Pulmonary artery endothelial cell (primary cell): ENCODE results near the gene ATP8A2. TPM values are rescaled to one million over a fixed set of nuclear protein-coding genes. Genes with fewer than 3 reads are reported as not detected.

Experiments
- DNase-seq: peaks from one replicate; pipeline ENCODE4 v3.0.0-alpha.2; 2011; ENCODE audit warnings: low read depth, low spot score
- total RNA-seq: library from RNA; depleted of rRNA; stranded (reverse); fragments of >200 nt; gene quantifications from 2 replicates; pipeline ENCODE4 v1.2.3, GENCODE V29; 2014

ATP8A2 gene
- total RNA-seq, 1 donor from 2014 or later: 0.07 TPM

DNA sequence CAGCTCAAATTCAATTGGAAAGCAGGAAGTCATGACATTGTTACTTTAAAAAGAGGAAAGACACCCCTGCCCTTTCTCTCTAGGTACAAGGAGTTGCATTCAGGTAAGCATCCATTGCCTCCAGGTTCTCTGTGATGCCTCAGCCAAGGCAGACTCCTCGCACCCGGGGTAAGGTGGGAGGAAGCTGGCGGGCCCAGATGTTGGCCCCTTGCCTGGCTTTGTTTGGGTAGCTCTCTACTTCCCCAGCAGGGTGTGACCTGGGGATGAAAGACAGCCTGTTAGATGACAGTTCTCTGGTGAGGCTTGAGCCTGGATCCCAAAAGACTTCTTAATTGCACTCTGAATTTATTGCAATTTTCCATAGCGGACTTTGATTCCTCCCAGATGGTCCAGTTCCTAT is 654.4 kb downstream of the ATP8A2 start:
- no peak for DNase-seq

DNA sequence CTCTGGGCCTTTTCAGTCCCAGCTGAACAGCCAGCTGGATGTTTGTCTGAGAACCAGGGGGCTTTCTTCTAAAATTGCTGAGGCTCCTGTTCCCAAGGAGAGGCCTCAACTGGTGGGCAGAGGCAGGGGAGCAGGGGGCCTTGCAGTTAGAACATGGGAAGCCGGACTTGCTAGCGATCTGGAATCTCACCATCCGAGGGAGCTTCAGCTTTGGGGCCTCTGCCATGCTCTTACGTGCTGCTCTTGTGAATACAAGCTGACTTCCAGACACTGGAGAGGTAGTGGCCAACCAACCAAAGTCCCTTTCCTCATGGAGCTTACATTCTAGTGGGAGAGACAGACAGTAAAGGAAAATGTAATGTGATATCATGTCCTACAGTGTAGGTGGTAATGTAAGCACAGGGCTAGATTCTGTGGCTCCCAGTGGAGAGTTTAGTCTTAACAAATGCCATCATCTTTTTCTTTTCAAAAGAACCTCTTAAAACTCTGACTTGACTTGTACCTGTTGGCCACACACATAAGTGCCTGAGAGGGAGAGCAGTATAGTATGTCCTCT is 657.9 kb downstream of the ATP8A2 start:
- DNase-seq: no peak

DNA sequence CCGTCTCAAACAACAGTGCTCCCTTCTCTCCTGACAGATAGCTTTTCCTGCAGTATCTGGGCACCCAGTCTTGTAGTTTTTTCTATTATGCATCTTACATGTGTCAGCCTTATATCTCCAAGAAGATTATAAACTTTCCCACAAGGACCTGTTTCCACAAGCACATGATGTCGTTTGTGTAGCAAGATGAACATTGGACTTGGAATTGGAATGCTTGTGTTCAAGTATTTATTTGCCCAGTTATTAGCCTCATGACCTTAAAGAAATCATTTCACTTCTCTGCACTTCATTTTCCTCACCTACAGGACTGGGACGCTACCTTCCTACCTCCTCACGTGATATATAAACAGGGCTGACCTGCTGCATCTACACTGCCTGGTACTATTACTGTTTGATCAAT is 658.6 kb downstream of the ATP8A2 start:
- DNase-seq: no peak

DNA sequence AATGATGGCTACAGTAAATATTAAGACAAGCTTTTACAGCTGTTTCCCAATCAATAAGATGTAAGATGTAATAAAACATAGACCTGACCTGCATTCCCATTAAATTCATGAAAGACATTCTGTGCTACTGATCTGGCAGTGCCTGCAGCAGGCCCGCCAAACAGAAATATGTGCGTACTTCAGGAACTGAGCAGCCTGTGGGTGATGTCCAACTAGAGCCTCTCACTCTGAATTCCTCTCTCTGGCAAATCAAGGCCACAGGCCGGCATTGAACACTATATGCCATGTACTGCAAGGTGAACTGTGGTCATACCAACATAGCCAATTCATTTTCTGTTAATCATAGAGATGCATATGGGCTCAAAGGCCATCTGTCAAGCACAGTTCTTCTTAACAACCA is 662.2 kb downstream of the ATP8A2 start:
- DNase-seq: no peak

DNA sequence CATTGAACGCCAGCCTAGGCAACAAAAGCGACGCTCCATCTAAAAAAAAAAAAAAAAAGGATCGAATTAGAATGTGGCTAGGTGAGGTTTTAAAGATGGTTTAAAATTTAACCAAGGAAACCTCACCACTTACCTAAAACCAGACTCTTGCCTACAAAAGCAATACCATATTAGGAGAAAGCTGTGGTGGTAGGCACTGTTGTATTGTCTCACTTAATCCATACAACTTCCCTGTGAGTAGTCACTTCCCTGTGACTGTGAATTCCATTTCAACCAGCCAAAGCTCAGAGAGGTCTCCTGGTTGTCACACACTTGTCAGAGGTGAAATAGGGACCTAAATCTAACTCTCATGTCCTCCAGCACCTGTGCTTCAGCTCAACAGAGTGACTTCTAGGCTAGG is 664.6 kb downstream of the ATP8A2 start:
- no peak for DNase-seq

DNA sequence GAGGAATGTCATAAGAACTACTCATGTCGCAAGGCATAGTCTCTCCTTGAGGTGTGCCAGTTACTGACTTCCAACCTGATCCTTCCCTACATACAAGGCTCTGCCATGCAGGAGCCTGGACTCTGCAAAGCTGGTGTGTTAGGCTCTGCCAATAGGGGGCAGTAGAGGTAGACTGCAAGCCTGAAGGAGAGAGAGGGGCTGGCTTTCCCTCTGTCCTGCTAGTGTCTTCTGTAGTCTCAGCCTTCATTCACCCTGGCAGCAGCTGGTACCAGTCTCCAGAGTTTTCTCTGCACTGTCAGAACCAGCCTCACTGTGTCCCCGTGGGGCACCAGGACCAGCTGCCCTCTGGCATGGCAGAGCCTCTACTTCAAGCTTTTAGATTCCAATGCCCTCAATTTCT is 665.5 kb downstream of the ATP8A2 start:
- no peak for DNase-seq

DNA sequence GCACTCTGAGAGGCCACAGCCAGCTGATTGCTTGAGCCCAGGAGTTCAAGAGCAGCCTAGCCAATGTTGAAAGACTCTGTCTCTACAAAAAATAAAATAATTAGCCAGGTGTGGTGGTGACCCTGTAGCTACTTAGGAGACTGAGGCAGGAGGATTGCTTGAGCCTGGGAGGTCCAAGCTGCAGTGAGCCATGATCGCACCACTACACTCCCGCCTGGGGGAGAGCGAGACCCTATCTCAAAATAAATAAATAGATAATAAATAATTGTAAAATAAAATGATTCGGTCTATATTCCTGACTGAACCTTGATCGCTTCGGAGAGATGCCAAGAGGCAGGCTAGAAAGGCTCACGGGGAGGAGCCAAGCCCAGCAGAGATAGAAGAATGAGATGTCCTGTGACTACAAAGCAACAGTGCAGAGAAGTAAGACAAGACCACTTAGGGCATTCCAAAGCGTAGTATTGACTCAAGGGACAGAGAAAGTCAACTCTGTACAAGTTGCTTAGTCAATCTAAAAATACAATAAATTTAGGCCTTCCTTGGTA is 667.2 kb downstream of the ATP8A2 start:
- DNase-seq: no peak

DNA sequence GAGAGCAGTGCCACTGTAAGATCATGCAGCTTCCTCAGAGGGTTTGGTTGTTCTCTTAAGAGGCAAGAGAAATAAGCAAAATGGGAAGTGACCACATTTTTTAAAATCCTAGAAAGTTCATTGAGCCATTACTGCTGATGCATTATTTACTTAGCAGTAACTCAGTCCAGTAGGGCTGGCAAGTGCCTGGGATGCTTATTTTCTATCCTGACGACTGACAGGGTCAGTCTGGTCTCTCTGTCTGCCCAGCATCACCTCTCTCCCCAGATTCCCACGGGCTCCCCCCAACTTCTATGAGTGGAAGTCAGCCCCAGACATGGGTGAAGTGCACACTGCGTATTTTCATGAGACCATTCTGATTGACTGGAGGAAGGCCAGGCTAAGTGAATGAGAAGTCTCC is 669.7 kb downstream of the ATP8A2 start:
- DNase-seq: no peak

DNA sequence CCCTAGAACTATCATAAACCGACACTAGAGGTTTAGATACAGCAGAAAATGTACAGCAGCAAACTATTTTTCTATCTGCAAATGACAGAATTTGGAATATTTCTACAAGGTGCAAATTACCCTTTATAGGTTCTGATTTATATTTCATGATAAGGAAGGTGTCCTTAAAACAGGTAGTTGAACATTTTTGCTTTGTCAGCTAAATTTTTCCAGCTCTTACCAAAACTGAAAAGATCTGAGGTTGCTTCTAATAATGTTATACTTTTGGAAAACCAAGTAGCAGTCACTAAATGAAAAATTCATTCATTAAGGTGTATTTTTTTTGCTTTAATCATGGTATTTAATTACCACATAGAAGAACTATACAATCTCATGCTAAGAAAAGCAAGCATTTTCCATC is 671.0 kb downstream of the ATP8A2 start:
- no peak for DNase-seq

DNA sequence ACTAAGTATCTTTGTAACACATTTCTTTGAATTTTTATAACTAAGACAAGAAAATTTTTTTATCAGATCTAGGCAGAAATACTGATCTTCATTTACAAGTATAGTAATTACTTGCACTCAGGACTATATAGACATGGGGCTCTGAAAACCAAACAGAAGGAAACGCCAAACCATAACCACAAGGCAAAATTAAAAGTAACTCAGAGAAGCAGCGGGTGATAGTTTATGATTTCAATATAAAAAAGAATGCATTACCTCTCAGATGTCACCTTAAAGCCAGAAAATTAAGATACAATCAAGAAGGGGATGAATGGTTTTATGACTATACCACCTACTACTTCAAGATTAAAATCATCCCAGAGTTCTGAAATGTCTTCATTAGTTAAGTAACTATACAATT is 673.4 kb downstream of the ATP8A2 start:
- DNase-seq: no peak

DNA sequence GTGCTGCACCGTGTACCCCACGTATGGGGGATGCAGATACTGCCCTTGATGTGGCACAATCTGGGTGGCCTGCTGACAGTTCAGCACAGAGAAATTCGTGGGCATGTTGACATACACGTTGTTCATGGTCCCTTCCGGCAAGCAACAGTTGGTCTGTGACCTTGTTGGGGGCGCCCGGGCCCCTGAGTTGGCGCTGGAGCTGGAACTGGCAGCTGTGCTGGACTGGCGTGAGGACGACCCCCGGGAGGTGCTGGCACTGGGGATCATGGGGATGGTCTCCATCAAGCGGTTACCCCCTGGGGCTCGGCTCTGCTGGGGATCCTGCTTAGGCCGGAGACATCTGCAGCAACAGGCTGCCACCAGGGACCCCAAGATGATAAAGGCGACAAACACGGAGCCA is 674.9 kb downstream of the ATP8A2 start:
- DNase-seq: no peak

DNA sequence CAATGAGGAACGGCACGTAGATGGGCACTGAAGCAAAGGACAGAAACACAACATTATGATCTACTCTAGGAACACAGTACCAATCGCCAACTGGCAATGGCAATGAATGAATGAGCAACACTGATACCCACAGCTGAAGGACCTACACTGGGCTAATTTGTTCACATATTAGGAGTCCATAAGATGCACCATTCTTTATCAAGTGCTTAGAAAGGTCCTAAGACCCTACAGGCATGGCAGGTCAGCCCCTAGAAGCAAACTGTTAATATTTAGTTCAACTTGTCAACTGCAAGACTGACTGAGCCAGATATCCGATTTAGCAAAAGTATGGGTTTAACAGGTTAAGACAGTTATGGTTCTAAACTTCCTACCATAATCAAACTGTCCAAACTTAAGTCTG is 675.3 kb downstream of the ATP8A2 start:
- no peak for DNase-seq

DNA sequence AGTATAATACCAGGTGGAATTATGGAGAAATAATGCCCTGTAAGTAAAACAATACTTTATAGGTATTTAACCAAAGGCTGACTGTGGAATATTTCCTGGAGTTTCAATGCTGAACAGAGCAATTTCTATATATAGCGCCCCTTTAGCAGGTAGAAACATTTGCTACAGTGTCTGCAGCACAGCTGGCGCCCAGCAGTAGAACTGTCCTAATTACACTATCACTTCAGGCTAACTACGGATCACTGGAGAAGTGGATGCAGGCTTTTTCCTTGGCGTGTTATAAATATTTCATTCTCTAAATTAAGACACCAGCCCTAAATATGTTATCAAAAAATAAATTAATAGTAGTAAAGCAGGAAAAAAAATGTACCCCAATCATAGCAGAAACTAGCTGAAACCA is 677.0 kb downstream of the ATP8A2 start:
- DNase-seq: no peak

DNA sequence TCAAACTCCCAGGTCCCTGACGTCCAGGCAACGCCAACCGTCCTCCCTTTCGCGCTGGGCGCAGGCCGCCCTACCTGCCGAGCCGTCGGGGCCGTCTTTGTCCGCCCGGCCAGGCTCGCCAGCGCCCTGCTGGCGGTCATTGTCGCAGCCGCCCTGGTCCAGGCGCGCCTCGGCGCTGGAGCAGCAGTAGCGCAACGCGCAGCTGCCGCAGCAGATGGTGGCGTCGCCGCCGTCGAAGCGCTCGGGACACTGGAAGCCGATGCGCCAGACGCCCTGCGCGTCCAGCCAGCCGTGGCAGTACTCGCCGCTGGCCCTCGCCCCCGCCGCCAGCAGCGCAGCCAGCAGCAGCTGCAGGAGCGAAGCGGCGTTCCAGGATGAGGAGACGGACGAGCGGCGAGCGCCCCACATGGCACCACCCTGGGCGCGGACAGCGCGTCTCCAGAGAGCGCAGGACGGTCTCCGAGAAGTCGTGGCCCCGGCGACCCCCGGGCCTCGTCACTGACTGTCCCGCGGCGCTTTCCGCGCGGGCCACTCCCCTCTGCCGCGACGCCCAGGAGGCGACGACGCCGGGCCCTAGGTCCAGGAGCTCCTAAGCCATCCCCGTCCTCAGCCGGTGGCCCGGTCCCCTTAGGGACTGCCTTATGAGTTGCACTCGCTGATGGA is 678.9 kb downstream of the ATP8A2 start:
- DNase-seq: no peak

DNA sequence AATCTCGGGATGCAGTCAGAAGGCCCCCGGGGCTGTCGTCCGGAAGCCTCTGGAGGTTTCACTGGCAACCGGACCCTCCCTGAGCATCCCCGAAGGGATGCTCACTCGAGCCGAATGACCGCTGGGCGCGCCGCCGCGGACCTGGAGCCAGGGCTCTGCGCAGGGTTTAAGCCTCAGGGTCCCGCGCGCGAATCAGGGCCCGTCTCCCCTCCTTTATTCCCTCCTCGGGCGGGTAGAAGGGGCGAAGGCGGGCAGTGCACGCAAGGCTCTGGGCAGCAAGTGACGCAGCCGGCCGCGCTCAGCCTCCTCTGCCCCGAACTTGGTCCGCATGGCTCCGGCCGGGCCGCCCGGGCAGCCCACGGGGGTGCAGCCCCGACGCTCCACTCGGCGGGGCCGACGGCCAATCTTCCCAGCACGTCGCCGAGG is 679.5 kb downstream of the ATP8A2 start:
- no peak for DNase-seq

DNA sequence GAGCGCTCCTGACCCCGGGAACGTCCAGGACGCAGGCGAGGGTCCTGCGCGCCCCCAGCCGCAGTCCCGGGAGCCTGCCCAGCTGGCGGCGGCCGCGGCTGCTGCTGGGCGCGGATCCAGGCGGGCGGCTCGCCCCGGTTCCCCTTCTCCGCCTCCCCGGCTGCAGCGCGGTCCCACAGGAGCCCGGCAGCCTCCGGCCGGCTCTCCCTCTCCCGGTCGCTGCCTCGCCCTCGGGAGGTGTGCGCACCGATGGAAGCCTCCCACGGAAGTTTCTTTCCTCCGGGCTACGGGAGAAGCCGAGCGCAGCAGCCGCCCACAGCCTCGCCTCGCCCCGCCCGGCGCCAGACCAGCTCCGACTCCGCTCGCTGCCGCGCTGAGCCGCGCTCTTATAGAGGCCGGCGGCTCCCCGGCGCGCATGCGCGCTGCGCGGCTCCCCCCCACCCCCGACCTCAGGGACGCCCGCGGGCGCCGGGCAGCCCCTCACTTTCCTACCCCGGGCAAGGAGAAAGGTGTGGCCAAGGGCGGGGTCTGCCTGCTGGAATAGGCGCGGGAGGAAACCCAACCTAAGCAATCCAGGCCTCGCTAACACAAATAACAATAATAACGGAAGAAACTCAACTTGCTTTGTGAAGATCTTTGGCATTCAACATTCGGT is 680.0 kb downstream of the ATP8A2 start, which contains the start of gene SHISA2:
Gene SHISA2, minus strand, starts transcription at position 360 of the 655 bp plus-strand sequence. CDS start 1,041 bp downstream, outside the sequence.
- no peak for DNase-seq

DNA sequence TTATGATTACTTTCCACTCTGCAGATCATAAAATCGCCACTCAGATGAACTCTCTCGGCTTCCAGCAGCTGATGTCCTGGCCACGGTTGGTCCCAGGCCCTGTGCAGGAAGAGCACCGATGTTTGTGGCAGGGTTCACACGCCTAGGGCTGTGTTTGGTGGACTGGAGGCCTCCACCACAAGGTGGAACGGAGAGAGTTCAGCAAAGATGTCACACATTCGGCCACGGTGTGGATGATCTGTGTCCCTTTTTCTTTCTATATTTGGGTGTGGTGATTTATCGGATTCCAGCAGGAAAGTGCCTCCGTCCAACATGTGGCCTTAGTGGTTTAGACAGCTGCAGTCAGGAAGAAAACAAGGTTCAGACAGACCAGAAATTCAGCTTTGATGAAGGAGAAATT is 680.6 kb downstream of the ATP8A2 start:
- no peak for DNase-seq

DNA sequence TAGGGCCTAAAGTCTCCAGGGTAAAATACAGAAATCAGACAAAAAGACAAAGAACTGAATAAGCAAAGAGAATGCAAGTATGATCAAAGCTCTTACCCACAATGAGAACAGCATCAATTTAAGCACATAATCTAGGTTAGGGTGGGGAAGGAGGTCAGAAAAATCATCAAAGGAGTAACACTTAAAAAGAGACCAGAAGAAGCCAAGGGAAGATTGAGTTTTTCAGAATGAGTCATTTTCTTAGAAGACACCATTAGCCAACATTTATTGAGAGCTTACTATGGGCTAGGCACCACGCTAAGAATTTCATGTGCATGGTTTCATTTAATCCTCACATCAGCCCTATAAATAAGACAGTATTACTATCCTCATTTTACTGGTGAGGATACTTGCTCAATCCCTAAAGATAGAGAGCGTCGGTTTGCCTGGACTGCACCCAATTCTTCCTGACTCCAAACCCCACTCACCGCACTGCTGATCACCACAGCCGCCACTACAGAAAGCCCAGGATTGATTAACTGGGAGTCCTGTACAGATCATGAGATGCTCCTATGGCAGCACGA is 681.7 kb downstream of the ATP8A2 start:
- no peak for DNase-seq

DNA sequence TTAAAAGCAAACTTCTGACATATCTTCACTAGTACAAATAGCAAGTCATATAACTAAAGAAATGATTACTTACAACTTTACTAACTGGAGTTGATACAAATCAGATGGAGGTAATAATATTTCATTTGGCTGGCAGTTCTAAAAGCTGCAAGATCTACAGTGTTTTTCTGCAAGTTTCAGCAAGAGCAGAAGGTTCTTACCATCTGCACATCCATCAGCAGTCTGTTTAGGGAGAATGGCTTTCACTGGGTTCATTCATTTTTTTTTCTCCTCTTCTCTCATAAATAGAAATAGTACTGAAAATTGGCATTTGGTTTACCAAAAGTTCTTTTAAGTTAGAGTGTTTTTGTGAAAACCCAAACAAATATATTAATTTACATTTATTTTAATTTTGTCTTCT is 683.1 kb downstream of the ATP8A2 start:
- DNase-seq: no peak

DNA sequence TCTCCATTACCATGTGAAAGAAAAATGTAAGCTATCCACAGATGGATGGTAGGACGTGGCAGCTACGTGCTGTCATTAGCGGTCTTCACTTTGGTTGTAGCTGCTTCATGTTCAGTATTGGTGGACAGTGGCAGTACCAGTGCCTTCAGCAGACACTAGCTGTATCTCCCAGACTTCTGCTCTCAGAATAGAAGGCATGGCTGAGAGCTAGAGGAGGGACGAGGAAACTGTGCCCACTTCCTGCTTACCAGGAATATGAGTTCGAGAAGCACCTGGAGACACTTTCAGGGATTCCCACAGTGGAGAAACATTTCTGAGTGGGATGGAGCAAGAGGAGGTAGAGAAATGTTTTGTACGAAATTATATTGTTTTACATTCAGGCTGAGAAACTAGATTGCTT is 686.9 kb downstream of the ATP8A2 start:
- no peak for DNase-seq

DNA sequence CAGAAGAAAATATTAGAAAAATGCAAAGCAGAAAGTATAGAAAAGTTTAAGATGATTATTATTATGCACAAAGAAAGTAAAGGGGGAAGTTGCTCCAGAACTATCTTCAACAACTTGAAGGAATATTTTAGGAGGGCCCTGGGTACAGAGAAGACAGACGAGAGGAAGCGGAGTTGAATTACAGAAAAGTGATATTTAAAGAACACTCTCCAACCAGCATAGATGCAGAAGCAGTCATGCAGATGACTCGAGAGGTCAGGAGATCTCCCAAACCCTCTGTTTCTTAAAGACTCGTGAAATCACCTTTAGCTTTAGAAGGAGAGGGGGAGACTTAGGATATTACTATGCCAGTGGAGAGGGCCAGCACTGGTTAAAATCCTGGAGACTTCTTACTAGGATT is 688.6 kb downstream of the ATP8A2 start:
- no peak for DNase-seq

DNA sequence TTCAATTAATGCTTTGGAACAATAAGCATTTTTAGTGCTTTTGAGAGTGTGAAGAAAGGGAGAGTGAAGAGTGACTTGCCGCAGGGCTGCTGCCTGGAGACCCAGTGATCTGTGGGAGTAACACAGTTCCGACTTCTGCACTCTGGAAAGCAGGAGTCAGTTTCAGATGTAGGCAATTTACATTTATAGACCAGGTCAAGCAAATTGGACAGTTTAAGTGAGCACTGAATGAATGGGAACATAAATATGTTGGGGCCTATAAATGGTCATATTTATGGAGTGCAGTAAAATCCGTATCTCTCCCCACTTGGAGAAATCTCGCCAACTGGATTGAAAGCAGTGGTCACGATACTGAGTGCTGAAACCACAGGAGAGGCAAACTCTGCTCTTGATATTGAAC is 689.5 kb downstream of the ATP8A2 start:
- no peak for DNase-seq
